Ectodermal cell (in vitro differentiated cells): Measurements from ENCODE around the gene GRP.
A peak's percentile ranks its signal among the peaks of the same experiment; 100 is the strongest.

Experiments used
- H3K27ac ChIP-seq: 2 replicates; pipeline ENCODE4 v1.7.0; 2013; ENCODE audit warnings: mild to moderate bottlenecking, low read depth, low read length; ENCODE audit not compliant: insufficient read depth, poor library complexity, severe bottlenecking
- H3K27me3 ChIP-seq: 2 replicates; pipeline ENCODE4 v1.7.0; 2013; ENCODE audit warnings: mild to moderate bottlenecking, low read length; ENCODE audit not compliant: insufficient read depth, control insufficient read depth, poor library complexity, severe bottlenecking
- H3K36me3 ChIP-seq: one replicate; pipeline ENCODE4 v1.7.0; 2013; ENCODE audit warnings: low read length; ENCODE audit not compliant: control insufficient read depth, insufficient read depth
- H3K4me1 ChIP-seq: one replicate; pipeline ENCODE4 v1.7.0; 2013; ENCODE audit warnings: low read length; ENCODE audit not compliant: control insufficient read depth, insufficient read depth
- H3K4me3 ChIP-seq: 2 replicates; pipeline ENCODE4 v1.7.0; 2013; ENCODE audit warnings: low read depth, low read length, control low read depth; ENCODE audit not compliant: insufficient read depth
- H3K9me3 ChIP-seq: 2 replicates; pipeline ENCODE4 v1.7.0; 2013; ENCODE audit warnings: mild to moderate bottlenecking, low read length, moderate library complexity; ENCODE audit not compliant: control insufficient read depth
- WGBS, 2 experiments: methylation state at CpG; one replicate each; pipeline ENCODE4 v1.1.7; 2013; ENCODE audit warnings: missing lambda C conversion rate in 2 of 2; 5-methylcytosine and 5-hydroxymethylcytosine counted together

GRP gene

DNA sequence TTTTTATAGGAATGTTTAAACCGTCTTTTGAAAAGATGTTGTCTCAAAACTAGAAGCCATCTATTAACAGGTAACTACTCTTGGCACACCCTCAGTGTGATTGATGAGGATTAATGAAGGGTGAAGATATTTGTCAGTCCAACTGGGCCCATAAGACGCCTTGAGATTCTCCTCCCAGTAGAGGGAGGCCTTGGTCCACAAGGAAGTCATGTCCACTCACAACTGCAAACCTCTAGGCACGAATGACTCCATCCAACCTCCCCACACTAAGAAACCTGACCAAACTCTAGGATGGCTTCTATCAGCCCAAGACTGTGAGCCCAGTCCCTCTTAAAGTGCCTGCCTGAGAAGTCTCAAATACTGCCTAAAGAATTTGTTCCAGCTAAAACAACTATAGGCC is 19.2 kb upstream of the GRP start:
- WGBS, 2 experiments, result 65 to 71% methylated on average over 2 to 3 of the region's 3 CpGs
- Histone ChIP-seq H3K9me3 (no peaks in the 10 kb centered on the region), H3K36me3 (no peaks in the 10 kb centered on the region), H3K4me3 (no peak overlapping the region), H3K27me3 (no peaks in the 10 kb centered on the region), H3K4me1 (no peaks in the 10 kb centered on the region), H3K27ac (no peak overlapping the region)

- no peaks in the 10 kb centered on the region for H3K9me3 ChIP-seq
- H3K27me3 ChIP-seq, result no peaks in the 10 kb centered on the region
- no peaks in the 10 kb centered on the region for H3K4me1 ChIP-seq
- no peak overlapping the region for H3K27ac ChIP-seq
- H3K36me3 ChIP-seq, result no peaks in the 10 kb centered on the region
- H3K4me3 ChIP-seq, result no peak overlapping the region
These were observed 17.6 kb upstream of the GRP start for GRCh38 chr18:59202258-59202820.

GRCh38 chr18:59207506-59207905 is 12.5 kb upstream of the GRP start:
- Histone ChIP-seq H3K27me3 (no peaks in the 10 kb centered on the region), H3K27ac (no peak overlapping the region), H3K4me3 (no peak overlapping the region), H3K9me3 (no peaks in the 10 kb centered on the region), H3K36me3 (no peaks in the 10 kb centered on the region), H3K4me1 (no peaks in the 10 kb centered on the region)
- 84 to 87% methylated on average over 6 of the region's 6 CpGs for WGBS, 2 experiments

DNA sequence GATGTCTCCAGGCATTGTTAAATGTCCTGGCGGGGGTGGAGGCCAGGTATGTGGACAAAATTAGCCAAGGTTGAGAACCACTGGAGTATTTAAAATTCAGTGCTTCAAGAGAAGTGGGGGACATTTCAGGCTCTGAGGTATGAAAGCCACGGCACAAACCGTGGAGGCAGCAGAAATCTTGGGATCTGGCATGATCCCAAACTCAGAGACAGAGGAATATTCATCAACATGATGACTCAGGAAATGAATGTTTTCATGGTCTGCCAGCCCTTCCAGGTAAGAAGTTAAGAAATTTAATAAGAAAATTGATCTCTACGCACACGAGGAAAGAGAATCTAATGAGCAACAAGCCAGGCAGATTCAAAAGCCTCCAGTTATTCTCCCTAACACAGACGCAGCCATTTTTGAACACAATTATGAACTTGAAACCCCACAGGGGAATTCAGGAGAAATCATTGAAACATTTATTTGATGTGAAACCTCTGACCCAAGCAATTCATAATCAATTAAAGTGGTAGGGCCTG is 11.3 kb upstream of the GRP start:
- H3K27ac ChIP-seq, result no peak overlapping the region
- H3K27me3 ChIP-seq, result no peaks in the 10 kb centered on the region
- H3K9me3 ChIP-seq, result no peaks in the 10 kb centered on the region
- WGBS, 2 experiments, result 87 to 88% methylated on average over 6 of the region's 6 CpGs
- no peaks in the 10 kb centered on the region for H3K36me3 ChIP-seq
- H3K4me1 ChIP-seq, result no peaks in the 10 kb centered on the region
- no peak overlapping the region for H3K4me3 ChIP-seq

DNA sequence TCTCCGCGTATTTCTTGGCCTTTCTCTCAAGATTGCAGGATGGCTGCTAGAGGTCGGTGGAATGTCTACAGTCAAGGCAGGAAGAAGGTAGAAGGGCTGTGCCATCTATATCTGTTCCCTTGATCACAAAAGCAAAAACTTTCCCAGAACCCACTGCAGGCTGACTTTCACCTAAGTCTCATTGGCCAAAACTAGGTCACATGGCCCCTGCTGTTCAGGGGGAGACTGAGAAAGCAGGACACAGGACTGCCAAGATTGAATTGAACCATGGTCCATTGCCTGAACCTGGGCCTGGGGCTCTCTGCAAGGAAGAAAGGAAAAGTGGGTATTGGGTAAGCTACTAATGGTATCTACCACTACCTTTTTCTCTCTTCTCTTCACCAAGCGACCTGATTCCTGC is 9.7 kb upstream of the GRP start:
- Histone ChIP-seq H3K9me3 (no peaks in the 10 kb centered on the region), H3K4me1 (no peaks in the 10 kb centered on the region), H3K27me3 (no peaks in the 10 kb centered on the region), H3K27ac (no peak overlapping the region), H3K4me3 (no peak overlapping the region), H3K36me3 (no peaks in the 10 kb centered on the region)
- WGBS, 2 experiments, result 73 to 74% methylated on average over 3 to 4 of the region's 4 CpGs

GRCh38 chr18:59211629-59212028 is 8.3 kb upstream of the GRP start:
- Histone ChIP-seq H3K4me3 (no peak overlapping the region), H3K36me3 (no peaks in the 10 kb centered on the region), H3K27me3 (no peaks in the 10 kb centered on the region), H3K27ac (no peak overlapping the region), H3K9me3 (no peaks in the 10 kb centered on the region), H3K4me1 (no peaks in the 10 kb centered on the region)
- whole genome bisulfite sequencing, 2 experiments, result 85 to 95% methylated on average over 2 of the region's 2 CpGs

DNA sequence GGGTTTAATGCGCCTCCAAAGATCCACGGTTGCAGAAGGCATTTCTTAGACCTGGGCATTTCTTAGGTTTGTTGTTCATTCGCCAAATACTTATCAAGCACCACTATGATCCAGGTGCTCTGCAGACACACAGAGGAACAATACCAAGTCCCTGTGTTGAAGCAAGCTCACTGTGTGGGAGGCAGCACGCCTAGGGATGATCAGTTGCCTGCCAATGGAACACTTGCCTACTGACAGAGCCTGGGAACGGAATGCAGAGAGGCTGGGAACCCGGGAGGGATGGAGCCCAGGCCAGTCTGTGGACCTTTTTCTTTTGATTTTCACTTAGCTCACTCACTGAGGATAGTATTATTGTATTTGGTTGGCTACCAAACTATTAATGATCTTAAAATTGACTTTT is 1.9 kb upstream of the GRP start:
- WGBS, 2 experiments, result 77 to 79% methylated on average over 6 of the region's 6 CpGs
- Histone ChIP-seq H3K36me3 (no peaks in the 10 kb centered on the region), H3K27me3 (peaks cover 62% of the 10 kb centered on the region), H3K4me3 (no peak overlapping the region), H3K4me1 (peaks cover 7% of the 10 kb centered on the region), H3K9me3 (no peaks in the 10 kb centered on the region), H3K27ac (no peak overlapping the region)

- H3K27ac ChIP-seq, result no peak overlapping the region
- peaks cover 7% of the 10 kb centered on the region for H3K4me1 ChIP-seq
- peaks cover 84% of the 10 kb centered on the region for H3K27me3 ChIP-seq
- H3K36me3 ChIP-seq, result no peaks in the 10 kb centered on the region
- no peaks in the 10 kb centered on the region for H3K9me3 ChIP-seq
- WGBS, 2 experiments, result 1% methylated on average over 46 of the region's 46 CpGs
- H3K4me3 ChIP-seq, result peak overlapping the region; percentile 24
These were observed 316 bp downstream of the GRP start for GRCh38 chr18:59220164-59220783.

DNA sequence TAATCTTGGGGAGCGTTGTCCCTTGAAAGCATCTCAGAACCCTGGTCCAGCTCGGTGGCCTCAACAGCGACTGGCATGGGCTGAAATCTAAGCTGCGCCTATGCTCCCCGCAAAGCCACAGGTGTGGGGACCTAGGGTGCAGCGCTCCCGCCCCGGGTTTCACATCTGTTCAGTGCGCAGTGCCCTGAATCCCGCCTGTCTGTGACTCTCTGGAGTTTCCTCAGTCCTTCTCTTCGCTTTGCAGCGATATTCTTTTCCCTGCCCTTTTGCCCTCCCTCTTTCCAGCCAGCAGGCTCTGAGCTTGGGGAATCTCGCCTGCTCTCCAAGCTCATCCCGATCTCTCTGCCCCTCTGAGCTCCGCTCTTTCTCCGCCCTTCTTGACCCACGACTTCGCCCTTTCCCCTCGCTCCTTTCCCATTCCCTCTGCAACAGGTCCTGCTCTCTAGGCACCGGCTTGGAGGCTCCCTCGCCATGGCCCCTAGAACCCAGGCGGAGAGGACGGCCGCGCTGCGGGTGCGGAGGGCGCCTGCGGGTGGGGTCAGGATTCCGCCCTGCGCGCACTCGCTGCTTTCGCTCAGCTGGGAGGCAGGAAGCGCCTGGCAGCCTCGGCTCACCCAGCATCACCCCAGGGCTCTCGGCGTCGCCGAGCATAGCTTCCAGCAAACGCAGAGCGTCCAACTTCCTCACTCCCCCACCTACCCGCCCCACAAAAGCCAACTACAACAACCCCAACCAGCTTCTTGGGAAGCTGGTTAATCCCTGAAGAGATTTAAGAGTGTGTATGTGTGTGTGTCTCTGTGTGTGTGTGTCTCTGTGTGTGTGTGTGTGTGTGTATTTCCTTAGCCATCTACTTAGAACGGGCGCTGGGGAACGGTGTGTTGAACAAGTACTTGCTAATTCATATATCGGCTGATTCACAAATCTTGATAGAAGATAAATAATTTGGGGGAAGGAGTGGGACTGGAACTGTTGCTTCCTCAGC is 1.1 kb downstream of the GRP start:
- H3K36me3 ChIP-seq, result no peaks in the 10 kb centered on the region
- H3K4me1 ChIP-seq, result peaks cover 7% of the 10 kb centered on the region
- peaks cover 92% of the 10 kb centered on the region for H3K27me3 ChIP-seq
- H3K9me3 ChIP-seq, result no peaks in the 10 kb centered on the region
- H3K27ac ChIP-seq, result no peak overlapping the region
- 4% methylated on average over 46 to 47 of the region's 47 CpGs for WGBS, 2 experiments
- peak overlapping the region; percentile 24 for H3K4me3 ChIP-seq

DNA sequence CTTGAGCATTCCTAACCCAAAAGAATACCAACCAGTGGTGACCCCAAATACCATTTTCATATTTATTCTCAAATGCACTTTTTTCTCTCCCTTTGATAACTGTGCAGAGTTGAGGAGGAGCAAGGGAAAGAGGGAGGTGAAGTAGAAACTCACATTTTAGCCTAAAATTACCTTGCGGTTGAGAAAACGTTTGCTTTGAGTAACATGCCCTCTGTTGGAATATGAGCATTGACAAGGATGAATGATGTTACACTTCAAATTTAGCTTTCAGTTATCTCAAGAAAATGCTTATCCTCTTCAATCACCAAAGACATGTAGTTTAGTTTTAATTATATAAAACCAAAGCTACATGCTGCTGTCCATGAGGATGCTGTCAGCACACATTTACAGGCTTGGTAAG is 2.4 kb downstream of the GRP start:
- no peak overlapping the region for H3K4me3 ChIP-seq
- peaks cover 100% of the 10 kb centered on the region for H3K27me3 ChIP-seq
- no peak overlapping the region for H3K27ac ChIP-seq
- H3K9me3 ChIP-seq, result no peaks in the 10 kb centered on the region
- H3K4me1 ChIP-seq, result peaks cover 7% of the 10 kb centered on the region
- no peaks in the 10 kb centered on the region for H3K36me3 ChIP-seq
- 70 to 75% methylated on average over 2 of the region's 2 CpGs for WGBS, 2 experiments
